ENCODE measurements around the gene RC3H1. TPM values are rescaled to one million over a fixed set of nuclear protein-coding genes. Genes with fewer than 3 reads are reported as not detected.

Gene RC3H1
- total and polyA plus RNA-seq, 2 of the 8 experiments (the other 6 are each of a cell fraction or from before 2014, with no cell fraction given) = 7.4 to 32.2 TPM

GRCh38 chr1:174008269-174008668 lies 13.9 kb downstream of the RC3H1 start:
- H3K79me2 ChIP-seq (ENCODE audit: control insufficient read depth in 1 of 2, insufficient read depth in 2 of 2, low read length in 2 of 2) = peaks cover 3 to 82% of the 10 kb centered on the region in 2 experiments; a peak in 3 of 4 replicates
- no peak overlapping the region for H3K27ac ChIP-seq (ENCODE audit: low read depth, low read length)
- H4K91ac ChIP-seq (replicated peaks; ENCODE audit: insufficient read length, low read length) = no peak overlapping the region
- no peak overlapping the region for H2BK5ac ChIP-seq (ENCODE audit: low read depth, low read length)
- no peak overlapping the region for H2BK15ac ChIP-seq (ENCODE audit: low read length)
- ChIA-PET POLR2A (ENCODE audit: partially characterized antibody) (interaction anchor here (0.7 to 0.8 kb wide), 2 partner anchors 14 to 141 kb away, joined by 3 read pairs; partner anchors contain the start of genes GAS5 and RC3H1), CTCF (ENCODE audit: partially characterized antibody) (no interaction called here)
- H2AK5ac ChIP-seq (ENCODE audit: low read depth, low read length) = no peak overlapping the region
- no peak overlapping the region for H3K14ac ChIP-seq (ENCODE audit: insufficient read length)
- no peak overlapping the region for H3K4me2 ChIP-seq (ENCODE audit: insufficient read depth in 1 of 2, low read depth in 2 of 2, low read length in 2 of 2)
- no peak overlapping the region for H3K4ac ChIP-seq (replicated peaks; ENCODE audit: insufficient read length, low read depth, low read length)
- no peak overlapping the region for H4K5ac ChIP-seq (ENCODE audit: insufficient read length, low read depth, low read length)
- no peaks in the 10 kb centered on the region for H3K27me3 ChIP-seq (replicated peaks in 1 of 4; ENCODE audit: control insufficient read depth in 3 of 4, extremely low read depth in 1 of 4, insufficient read depth in 3 of 4, low read length in 3 of 4)
- H3K36me3 ChIP-seq (ENCODE audit: control insufficient read depth in 2 of 4, insufficient read depth in 4 of 4, low read length in 3 of 4) = no peaks in the 10 kb centered on the region; a peak in 1 of 8 replicates
- H2AFZ ChIP-seq (ENCODE audit: low read length) = no peak overlapping the region
- peaks cover 3 to 4% of the 10 kb centered on the region in 2 experiments for H4K20me1 ChIP-seq (replicated peaks in 1 of 2; ENCODE audit: control insufficient read depth in 1 of 2, insufficient read depth in 2 of 2, low read length in 2 of 2)
- no peak overlapping the region for H3K56ac ChIP-seq (replicated peaks; ENCODE audit: insufficient read length, low read depth, low read length)
- H3K4me3 ChIP-seq (ENCODE audit: extremely low read depth in 1 of 4, insufficient read depth in 2 of 4, low read depth in 3 of 4, low read length in 4 of 4) = no peak overlapping the region
- no peak overlapping the region for H2BK120ac ChIP-seq (replicated peaks; ENCODE audit: low read depth, low read length)
- DNase-seq (ENCODE audit: low read depth in 1 of 2, low spot score in 2 of 2) (no peak), FAIRE-seq (no peak)
- no peak overlapping the region for H2BK12ac ChIP-seq (ENCODE audit: low read depth, low read length)
- H3K9ac ChIP-seq (replicated peaks in 1 of 4; ENCODE audit: extremely low read depth in 1 of 4, low read depth in 3 of 4, low read length in 3 of 4) = no peak overlapping the region
- H3K23ac ChIP-seq (ENCODE audit: insufficient read length) = no peak overlapping the region
- H2BK20ac ChIP-seq (ENCODE audit: low read length) = no peak overlapping the region
- H3K9me3 ChIP-seq (ENCODE audit: insufficient read depth in 2 of 2, low read depth in 1 of 2, low read length in 1 of 2) = no peaks in the 10 kb centered on the region
- no peaks in the 10 kb centered on the region for H3K79me1 ChIP-seq (ENCODE audit: low read depth, low read length)
- H4K8ac ChIP-seq (ENCODE audit: extremely low read depth, insufficient read depth, low read length) = no peak overlapping the region
- WGBS, 2 experiments (ENCODE audit: extremely low coverage in 1 of 2, insufficient coverage in 1 of 2, insufficient read length in 1 of 2, insufficient replicate concordance in 2 of 2, low coverage in 1 of 2, low lambda C conversion rate in 2 of 2, missing lambda C conversion rate in 1 of 2) = 88% methylated on average over 2 of the region's 2 CpGs; no CpG with 5 or more reads in 1 of the 2 experiments
- peaks cover under 1% of the 10 kb centered on the region; the same call in 1 of the 2 replicates for H3K23me2 ChIP-seq (ENCODE audit: low read depth, low read length)
- no peak overlapping the region for H3K18ac ChIP-seq (ENCODE audit: extremely low read depth, low read length)
- no peaks in the 10 kb centered on the region for H3K4me1 ChIP-seq (replicated peaks in 1 of 4; ENCODE audit: control insufficient read depth in 3 of 4, insufficient read depth in 4 of 4, low read length in 3 of 4)
- TF ChIP-seq RXRA (IDR thresholded peaks at IDR 0.05; ENCODE audit: insufficient read depth, low read depth, low read length) (no peak), GTF2F1 (IDR thresholded peaks at IDR 0.05; ENCODE audit: borderline replicate concordance, low read depth, low read length) (no peak), CBX5 (IDR thresholded peaks at IDR 0.05; ENCODE audit: low read depth, low read length) (no peak), JUND (IDR thresholded peaks at IDR 0.05; ENCODE audit: low read length) (no peak), ZNF274 (IDR thresholded peaks at IDR 0.05; ENCODE audit: borderline replicate concordance, extremely low read depth, low read length) (no peak), CTBP2 (IDR thresholded peaks at IDR 0.05; ENCODE audit: borderline replicate concordance, insufficient read depth, insufficient read length, low read length) (no peak), KDM5A (IDR thresholded peaks at IDR 0.05; ENCODE audit: low read length) (no peak), HDAC6 (IDR thresholded peaks at IDR 0.05; ENCODE audit: low read depth, low read length) (no peak), ATF2 (IDR thresholded peaks at IDR 0.05; ENCODE audit: low read length) (no peak), POU5F1 (IDR thresholded peaks at IDR 0.05; ENCODE audit: low read depth, low read length) (no peak), CHD1 (IDR thresholded peaks at IDR 0.05; ENCODE audit: low read depth, low read length) (no peak), MAFK (IDR thresholded peaks at IDR 0.05; ENCODE audit: low read depth, low read length) (no peak), BRCA1 (IDR thresholded peaks at IDR 0.05; ENCODE audit: low read depth, low read length) (no peak)

Measured in H1 (cell line).